HG02642 (cell line): ENCODE data around the gene DHX35.

Experiments used
- ATAC-seq: cut with Tn5 transposase; IDR thresholded peaks from one replicate; pipeline ENCODE4 v1.9.1; 2021; ENCODE audit warnings: mild to moderate bottlenecking; ENCODE audit not compliant: unreplicated experiment, poor library complexity

DHX35 gene

DNA sequence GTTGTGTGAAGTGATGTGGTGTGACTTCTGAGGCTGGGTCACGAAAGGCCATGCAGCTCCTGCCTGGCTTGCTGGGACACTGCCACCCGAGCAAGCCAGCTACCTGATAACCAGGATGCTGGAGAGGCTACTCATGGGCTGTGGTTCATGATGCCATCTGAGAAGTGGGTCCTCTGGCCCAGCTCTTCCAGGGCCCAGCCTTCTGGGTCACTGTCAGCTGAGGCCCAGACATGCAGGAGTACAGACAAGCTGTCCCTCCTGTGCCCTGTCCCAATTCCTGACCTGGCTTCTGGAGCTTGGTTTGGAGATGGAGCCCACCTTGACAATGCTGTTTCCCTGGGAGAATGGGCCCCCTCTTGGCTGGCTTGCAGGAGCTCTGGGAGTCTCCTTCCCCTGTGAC, 87.0 kb downstream of the DHX35 start:
- ATAC-seq, result no peak

DNA sequence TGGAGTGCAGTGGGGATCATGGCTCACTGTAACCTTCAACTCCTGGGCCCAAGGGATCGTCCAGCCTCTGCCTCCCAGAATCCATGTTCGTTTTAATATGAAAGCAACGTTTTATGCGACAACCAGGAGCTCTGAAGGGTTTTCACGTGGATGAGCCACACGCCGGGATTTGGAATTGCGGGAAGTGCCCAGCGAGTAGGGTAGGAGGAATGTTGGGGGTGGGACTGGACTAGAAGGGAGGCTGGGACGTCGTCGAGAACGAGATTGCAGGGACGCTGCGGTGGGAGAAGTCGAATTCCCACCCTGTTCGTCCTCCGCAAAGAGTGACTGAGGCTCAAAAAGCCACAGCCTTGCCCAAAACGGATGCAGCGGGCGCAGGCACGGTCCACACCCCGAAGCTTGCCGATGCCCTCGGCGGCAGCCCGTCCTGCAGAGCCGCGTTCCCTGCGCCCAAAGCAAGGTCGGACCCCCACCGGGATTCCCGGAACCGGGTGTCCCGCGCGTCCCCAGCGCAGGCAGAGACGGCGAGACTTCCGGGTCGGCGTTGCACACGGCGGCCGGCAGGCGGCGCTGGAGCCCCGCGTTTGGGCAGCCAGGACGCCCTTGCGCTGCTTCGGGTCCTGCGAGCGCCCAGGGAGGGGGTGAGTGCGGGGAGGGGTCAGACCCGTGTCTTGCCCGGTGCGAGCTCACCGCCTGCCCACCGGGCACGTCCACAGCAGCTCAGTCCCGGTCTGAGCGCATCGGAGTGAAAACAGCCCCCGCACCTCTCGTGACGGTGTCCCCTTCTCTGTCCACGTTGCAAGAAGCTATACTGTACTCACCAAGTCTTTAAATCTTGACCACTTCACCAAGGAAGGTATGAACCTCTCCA, 87.8 kb downstream of the DHX35 start:
- ATAC-seq, result peak; percentile 84

DNA sequence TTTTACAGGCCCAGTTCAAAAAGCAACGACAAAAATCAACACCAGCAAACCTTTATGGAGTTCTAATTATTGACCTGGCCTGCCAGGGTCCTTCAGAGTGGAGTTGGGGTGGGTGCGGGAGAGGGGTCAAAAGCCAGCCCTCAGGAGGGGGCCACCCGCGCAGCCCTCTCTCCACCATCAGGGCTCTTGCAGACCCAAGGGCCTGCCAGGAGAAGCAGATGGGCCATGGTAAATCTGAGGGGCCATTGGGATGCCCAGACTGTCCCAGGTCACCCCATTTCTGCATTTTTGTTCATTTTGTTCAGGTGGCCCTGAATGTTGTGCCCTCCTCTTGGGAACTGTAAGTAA, 88.4 kb downstream of the DHX35 start:
- ATAC-seq, result no peak

DNA sequence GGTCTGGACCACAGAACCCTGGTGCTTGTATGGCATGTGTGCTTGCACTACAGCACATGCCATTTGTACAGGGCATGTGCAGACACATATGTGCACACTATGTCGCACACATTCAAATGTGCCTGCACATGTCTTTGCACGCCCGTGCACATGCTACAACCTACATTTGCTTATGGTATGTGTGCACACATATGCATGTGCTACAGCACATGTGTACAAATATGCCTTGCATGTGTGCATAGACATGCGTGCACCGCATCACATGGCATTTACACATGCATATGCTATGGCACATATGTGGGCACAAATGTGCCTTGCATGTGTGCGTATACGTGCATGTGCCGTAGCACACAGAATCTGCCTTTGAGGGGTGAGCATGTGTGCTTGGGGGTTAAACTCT, 90.5 kb downstream of the DHX35 start:
- no peak for ATAC-seq

DNA sequence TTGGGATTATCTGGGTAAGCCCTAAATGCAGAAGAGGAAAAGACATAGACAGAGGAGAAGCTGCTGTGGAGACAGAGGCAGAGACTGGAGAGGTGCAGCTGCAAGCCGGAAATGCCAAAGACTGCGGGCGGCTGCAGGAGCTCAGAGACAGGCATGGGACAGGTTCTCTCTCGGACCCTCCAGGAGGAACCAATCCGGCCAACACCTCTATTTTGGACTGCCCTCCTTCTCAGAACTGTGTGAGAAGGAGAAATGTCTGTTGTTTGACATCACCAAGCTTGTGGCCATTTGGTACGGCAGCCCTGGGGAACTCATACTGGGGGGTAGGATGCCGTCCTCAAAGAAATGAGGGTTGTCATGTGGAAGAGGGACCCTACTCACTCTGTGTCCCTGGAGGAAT, 95.0 kb downstream of the DHX35 start:
- no peak for ATAC-seq

DNA sequence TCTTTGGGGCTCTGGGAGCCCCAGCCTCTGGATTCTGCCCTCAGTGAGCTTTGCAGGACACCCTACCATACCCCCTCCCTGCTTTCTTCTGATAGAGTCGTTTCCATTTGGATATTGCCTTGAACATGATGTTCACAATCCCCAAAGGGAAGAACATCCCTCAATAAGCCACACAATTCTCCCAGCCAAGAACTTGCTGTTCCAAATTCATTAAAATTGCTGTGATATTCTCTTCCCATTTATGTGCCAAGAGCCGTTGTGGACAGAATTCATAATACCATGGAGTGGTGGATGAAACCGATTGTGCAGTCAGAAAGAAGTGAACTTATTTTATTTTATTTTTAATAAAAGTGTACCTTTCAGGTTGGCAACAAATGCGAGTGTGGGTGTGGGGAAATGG, 95.8 kb downstream of the DHX35 start:
- no peak for ATAC-seq

DNA sequence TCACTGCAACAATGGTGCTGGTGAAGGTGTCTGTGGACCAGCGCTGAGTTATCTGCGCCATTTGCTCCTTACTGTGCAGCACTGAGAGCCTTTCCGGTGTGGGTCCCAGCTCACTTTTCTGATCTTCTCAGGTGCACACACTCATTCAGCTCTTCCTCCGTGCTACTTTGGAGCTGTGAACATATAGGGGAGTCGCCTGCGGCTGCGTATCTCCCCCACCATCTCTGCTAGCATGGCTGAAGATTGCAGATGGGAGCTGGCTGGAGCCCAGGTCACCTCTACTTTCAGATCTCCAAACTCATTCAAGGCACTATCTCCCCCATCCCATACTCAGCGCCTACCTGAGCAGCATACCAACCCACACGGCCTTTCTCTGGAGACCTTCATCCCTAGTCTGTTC, 96.9 kb downstream of the DHX35 start:
- no peak for ATAC-seq

DNA sequence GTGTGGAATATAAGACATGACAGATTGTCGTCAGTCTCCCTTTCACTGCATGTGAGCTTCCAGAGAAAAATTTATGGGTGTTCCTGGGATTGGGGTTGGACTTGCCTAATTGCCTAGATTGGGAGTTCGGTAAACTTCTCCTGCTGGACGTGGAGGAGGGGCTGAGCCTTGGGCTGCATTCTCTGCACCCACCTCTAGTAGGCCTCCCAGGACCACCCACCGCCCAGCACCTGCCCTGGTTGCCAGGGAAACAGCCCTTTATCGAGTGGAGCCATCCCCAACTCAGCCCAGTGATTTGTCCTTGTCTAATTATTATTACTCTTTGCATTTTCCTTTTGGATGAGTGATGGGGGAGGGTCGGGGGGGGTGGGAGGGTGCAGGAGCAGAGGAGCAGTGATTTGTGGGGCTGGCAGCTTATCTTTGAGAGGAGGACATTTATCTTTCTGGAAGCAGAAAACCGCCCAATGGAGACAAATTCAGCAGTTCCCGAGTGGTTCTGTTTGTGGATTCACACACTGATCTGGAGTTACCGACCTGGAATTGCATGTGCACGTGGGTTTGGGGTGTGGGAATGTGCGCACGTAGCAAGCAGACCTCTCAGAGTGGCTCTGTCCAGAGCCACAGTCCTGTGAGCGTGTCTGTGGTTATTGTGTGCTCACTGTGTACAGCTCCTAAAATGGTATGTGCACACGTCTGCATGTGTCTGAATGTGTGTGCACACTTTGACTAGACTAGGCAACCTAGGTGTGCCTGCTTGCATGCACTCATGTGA, 104.5 kb downstream of the DHX35 start:
- ATAC-seq, result no peak

DNA sequence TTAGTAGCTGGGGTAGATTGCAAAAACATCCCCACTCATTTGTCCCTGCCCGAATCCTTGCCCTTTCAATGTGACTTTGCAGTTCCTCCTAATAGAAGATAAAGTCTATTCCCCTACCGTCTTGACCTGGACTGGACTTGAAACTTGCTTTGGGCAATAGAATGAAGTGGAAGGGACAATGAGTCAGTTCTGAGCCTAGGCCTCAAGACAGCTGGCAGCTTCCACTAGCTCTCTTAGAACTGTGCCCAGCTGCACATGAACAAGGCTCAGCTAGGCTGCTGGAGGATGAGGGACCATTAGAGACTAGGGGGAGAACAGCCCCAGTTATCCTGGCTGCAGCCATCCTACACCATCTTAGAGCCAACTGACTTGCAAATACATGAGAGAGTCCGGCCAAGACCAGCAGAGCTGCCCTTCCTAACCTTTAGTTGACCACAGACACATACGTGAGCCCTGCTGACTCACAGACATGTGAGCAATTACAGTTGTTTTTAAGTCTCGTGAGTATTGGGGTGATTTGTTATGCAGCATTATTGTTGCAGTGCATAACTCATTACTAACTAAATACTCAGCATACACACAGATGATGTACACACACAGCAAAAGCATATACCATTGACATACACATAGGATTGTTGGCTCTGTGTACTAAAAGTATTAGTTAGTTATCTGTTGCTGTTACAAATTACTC, 105.5 kb downstream of the DHX35 start:
- ATAC-seq, result no peak

DNA sequence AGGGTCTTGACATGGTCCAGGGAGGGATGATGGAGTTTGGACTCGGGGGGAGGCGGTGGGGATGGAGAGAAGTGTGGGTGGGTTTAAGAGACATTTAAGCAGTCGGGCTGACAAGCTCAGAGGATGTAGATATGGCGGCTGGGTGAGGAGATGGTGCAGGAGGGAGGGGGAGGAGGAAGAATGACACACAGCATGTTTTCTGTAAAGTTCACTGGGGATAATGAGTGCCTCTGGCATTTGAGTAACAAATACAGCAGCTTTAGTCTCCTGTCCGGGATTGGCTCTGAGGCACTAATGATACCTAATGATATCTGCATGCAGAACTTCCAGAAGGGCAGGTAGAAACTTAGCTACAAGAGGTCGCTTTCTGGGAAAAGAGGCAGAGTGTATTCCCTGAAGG, 107.8 kb downstream of the DHX35 start:
- ATAC-seq, result no peak

DNA sequence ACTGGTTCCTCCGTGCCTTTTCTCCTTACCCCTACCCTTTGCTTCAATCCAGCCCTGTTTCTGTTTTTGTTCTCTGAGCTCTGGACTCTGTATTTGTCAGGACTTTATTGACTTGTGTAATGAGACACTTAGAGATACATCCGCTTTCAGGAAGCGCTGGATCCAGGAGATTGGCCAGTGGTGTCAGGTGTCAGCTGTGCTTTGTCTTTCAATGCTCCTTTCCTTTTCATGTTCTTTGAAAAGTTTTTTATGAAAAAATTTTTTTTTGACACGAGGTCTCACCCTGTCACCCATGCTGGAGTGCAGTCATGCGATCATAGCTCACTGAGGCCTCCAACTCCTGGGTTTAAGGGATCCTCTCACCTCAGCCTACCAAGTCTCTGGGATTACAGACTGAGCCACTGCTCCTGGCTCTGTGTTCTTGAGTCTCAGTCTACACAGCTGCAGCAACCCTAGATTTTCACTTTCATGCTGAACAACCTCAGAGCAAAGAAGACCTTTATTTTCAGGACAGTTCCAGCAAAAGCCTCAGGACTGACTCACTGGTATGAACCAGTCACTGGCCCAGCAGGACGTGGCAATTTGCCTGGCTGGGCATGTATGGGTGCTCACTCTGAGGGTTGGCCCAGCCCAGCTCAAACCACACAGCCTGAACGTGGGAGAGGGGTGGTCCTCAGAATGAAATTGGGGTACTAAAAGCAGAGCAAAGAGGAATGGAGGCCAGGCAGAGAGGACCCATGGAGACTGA, 108.5 kb downstream of the DHX35 start:
- no peak for ATAC-seq

DNA sequence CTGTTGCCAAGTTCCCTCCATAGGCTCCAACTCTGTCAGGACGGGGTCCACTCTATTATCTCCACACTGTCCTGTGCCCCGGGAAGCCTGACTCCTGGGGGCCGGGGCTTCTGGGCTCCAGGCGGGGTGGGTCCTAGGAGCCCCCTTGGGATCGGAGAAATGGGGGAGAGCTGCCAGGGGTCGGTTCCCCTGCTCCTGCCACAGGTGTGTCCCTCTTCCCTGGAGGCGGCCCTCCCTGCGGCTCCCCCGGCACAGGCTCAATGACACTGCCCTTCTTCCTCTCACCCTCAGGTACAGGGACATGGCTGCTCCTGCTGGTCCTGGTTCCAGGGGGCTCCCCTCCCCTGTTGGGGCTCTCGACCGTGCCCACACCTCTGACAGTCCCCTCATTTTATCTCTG, 110.0 kb downstream of the DHX35 start:
- no peak for ATAC-seq

DNA sequence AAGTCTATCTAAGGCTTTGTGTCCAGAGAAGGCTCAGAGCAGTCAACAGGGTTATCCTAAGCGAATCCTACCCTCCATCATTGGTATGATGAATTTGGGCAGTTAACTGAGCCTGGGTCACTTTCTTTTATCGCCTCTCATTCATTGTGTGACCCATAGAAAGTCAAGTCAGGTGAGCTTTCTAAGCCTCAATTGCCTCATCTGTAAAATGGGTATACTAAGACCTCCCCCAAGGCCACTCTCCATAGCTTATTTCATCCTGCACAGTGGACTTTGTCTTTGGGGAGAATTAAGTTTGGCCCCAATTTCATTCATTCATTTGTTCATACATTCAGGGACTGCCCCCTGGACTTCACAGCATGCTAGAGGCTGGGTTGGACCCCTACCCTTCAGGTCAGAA, 110.5 kb downstream of the DHX35 start:
- no peak for ATAC-seq

DNA sequence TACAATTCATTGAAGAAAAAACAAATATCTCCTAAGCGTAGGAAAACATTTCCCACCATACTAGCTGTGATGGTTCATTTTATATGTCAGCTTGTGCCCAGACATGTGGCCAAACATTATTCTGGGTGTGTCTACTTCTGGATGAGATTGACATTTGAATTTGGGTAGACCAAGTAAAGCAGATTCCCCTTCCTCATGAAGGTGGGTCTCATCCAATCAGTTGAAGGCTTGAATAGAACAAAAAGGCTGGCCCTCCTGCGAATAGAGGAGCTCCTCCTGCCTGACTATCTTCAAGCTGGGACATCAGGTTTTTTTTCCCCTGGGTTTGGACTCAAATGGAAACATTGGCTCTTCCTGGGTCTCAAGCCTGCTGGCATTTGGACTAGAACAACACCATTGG, 113.6 kb downstream of the DHX35 start:
- no peak for ATAC-seq

DNA sequence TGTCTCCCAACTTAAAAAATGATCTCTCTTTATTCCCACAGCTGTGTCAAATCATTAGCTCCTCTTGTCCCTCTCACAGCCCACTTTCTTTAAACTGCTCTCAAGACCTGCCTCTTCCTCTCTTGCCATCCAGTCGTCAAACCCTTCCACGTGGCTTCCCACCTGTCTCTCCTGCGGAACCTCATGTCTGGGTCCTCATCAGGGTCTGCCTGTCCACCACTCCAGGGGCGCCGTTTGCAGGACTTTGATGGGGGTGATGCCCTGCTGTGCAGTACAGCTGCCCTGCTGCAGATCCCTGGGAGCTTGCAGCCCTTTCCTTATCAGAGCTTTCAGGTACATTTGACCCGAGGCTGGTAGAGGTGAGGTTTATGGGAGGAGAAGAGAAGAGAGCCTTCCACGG, 114.8 kb downstream of the DHX35 start:
- ATAC-seq, result no peak

DNA sequence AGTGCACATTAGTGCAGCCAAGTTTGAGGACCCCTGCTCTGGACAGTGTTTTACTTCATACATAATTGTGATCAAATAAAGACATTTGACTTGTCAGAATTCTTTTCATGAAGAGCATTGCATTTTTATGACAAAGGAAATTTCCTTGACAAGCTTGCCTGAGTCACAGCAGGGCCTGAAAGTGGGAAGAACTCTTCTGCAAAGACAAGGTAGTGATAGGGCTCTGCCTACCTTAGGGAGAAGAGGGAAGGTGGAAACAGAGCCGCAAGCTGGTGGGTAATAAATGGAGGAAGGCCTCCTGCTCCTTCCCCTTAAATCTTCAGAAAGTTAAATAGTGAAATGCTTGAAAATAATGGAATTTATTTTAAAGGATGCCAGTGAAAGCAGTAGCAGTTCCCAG, 118.2 kb downstream of the DHX35 start:
- no peak for ATAC-seq

DNA sequence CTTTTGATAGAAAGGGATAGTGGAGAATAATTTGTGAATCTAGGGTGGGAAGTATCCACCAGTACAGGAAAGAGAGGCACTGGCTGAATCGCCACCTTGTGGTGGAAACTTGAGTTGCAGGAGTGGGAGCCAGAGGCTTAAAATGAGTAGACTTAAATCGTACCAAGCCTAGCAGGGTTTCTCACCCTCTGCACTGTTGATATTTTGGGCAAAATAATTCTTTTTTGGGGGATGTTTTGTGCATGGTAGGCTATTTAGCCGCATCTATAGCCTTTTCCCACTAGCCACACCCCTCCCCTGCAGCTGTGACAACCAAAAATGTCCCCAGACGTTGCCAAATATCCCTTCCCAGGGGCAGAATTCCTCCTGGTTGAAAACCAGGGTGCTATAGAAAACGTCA, 119.1 kb downstream of the DHX35 start:
- ATAC-seq, result no peak

DNA sequence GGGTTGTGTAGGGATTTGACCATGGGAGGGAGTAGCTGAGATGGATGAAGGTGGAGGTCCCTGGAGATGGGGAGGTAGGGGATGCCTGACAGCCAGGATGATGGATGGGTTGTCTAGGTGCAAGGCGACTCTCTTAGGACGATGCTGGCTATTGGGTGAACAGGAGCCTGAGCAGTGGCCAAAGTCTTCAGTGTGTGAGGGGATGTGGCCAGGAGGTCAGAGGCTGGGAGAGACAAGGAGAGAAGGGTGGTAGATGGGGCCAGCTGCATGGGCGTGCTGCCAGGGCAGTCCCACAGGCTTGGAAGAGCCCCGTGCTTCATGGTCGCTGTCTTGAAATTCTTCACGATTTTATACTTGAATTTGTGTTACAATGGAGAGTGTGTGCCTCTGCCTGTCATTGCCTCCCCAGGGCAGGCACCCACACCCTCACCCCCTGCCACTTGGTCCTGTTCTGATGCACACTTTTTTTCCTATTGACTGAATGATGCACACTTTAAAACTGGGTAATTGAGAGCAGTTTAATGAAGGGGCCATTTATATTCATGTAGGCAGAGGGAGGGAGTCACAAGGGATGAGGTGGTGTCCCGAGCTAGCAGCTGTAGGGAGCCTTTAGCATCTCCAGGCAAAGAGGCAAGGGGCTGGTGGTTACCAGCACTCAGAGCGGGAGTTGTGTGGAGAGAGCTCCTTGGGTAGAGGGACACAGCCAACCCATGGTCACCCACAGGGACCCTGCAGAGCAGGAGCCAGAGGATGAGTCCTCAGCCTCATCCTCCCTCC, 120.7 kb downstream of the DHX35 start:
- no peak for ATAC-seq

DNA sequence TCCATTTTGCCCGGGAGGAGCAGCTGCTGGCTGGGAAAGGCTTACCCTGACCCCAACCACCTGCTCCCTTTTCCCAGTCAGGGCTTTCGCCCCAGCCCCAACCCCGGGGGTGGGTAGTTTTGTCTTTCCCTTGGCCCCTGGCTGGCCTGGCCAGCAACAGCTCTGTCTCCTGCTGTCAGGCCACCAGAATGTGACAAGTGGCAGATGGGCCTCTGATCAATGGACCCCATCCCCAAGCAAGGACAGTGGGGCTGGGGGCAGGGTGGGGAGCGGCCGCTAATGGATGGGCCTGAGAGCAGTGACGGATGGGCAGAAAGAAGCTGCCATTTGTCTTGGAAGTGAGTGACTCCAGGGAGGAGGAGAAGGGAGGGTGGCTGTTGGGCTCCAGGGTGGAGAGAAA, 121.6 kb downstream of the DHX35 start:
- no peak for ATAC-seq

DNA sequence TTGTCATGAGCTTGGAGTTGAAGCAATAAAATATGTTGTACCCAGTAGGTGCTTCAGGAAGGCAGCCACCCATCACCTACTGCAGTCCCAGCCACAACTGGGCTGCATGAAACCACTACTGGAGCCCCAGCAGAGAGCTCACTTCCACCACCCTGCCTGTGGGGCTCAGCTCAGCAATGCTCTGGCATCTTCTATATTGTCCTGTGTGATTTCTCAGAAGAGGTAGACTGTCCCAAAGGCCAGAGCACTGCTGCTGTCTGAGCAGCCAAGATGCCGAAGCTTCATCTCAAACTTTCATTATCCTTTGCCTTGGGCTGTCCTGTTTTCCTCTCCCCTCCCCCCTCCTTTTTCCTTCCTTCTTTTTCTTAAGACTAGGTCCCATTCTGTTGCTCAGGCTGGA, 126.9 kb downstream of the DHX35 start:
- no peak for ATAC-seq
